Hepatocyte (in vitro differentiated cells): ENCODE results near the gene ZNF444. TPM values are rescaled to one million over a fixed set of nuclear protein-coding genes. Genes with fewer than 3 reads are reported as not detected.

Experiments
- DNase-seq: peaks from one replicate; pipeline ENCODE4 v3.0.0-alpha.2; 2016; ENCODE audit warnings: low spot score
- H2AFZ ChIP-seq: fragments of 200-600 bp; sonication (generic); 2 replicates; pipeline ENCODE4 v1.6.0; 2016; ENCODE audit warnings: antibody characterized with exemption, mild to moderate bottlenecking
- H3K27ac ChIP-seq: fragments of 200-600 bp; sonication (generic); 2 replicates; pipeline ENCODE4 v1.5.1; 2016; ENCODE audit warnings: mild to moderate bottlenecking
- H3K27me3 ChIP-seq: fragments of 200-600 bp; sonication (generic); 2 replicates; pipeline ENCODE4 v1.6.1; 2016
- H3K36me3 ChIP-seq: fragments of 200-600 bp; sonication (generic); replicated peaks from 2 replicates; pipeline ENCODE4 v1.5.1; 2016; ENCODE audit warnings: low read depth; ENCODE audit not compliant: insufficient read depth
- H3K4me1 ChIP-seq: fragments of 200-600 bp; sonication (generic); 2 replicates; pipeline ENCODE4 v1.5.1; 2016; ENCODE audit warnings: mild to moderate bottlenecking, moderate library complexity; ENCODE audit not compliant: insufficient read depth
- H3K4me2 ChIP-seq: fragments of 200-600 bp; sonication (generic); 2 replicates; pipeline ENCODE4 v1.6.0; 2016
- H3K4me3 ChIP-seq: fragments of 200-600 bp; sonication (generic); 2 replicates; pipeline ENCODE4 v1.5.1; 2016; ENCODE audit warnings: mild to moderate bottlenecking
- H3K79me2 ChIP-seq: fragments of 200-600 bp; sonication (generic); 2 replicates; pipeline ENCODE4 v1.6.0; 2017; ENCODE audit warnings: mild to moderate bottlenecking
- H3K9me2 ChIP-seq: fragments of 200-600 bp; sonication (generic); replicated peaks from 2 replicates; pipeline ENCODE4 v1.6.0; 2017; ENCODE audit warnings: mild to moderate bottlenecking; ENCODE audit not compliant: insufficient read depth
- H3K9me3 ChIP-seq: fragments of 200-600 bp; sonication (generic); 2 replicates; pipeline ENCODE4 v1.5.1; 2016; ENCODE audit warnings: low read depth, mild to moderate bottlenecking
- H4K20me1 ChIP-seq: fragments of 200-600 bp; sonication (generic); 2 replicates; pipeline ENCODE4 v1.6.0; 2016; ENCODE audit warnings: mild to moderate bottlenecking; ENCODE audit not compliant: insufficient read depth, poor library complexity, severe bottlenecking
- EZH2 ChIP-seq: fragments of 200-600 bp; sonication (generic); IDR thresholded peaks from 2 replicates; pipeline ENCODE4 v1.6.1; 2016; ENCODE audit warnings: antibody characterized with exemption, mild to moderate bottlenecking, borderline replicate concordance
- EZH2phosphoT487 ChIP-seq: fragments of 200-600 bp; sonication (generic); IDR thresholded peaks from one replicate; pipeline ENCODE4 v1.6.1; 2018; ENCODE audit warnings: antibody characterized with exemption, mild to moderate bottlenecking, low read depth, moderate library complexity; ENCODE audit not compliant: unreplicated experiment, severe bottlenecking
- WGBS: methylation state at CpG from one replicate; pipeline ENCODE4 v1.1.6; 2016; ENCODE audit warnings: low lambda C conversion rate; ENCODE audit errors: missing lambda C conversion rate; 5-methylcytosine and 5-hydroxymethylcytosine counted together
- polyA plus RNA-seq: library from polyadenylated mRNA; unstranded; fragments of >200 nt; fragmentation: Nextera tagmentation; extraction: Ambion mirVana; gene quantifications from 2 replicates; pipeline ENCODE4 v1.2.1, GENCODE V29; 2016
- total RNA-seq: library from RNA; depleted of rRNA; stranded (reverse); fragments of >200 nt; gene quantifications from 2 replicates; pipeline ENCODE4 v1.2.3, GENCODE V29; 2014
- TF ChIP-seq, protein P1 (sequence below): fragments of 200-600 bp; sonication (generic); IDR thresholded peaks from 2 replicates; pipeline ENCODE4 v1.5.1; 2016; ENCODE audit warnings: antibody characterized with exemption, mild to moderate bottlenecking; ENCODE audit not compliant: poor library complexity

ZNF444 gene
- total and polyA plus RNA-seq, 2 experiments from 2014 or later = 46.6 to 60.2 TPM

DNA sequence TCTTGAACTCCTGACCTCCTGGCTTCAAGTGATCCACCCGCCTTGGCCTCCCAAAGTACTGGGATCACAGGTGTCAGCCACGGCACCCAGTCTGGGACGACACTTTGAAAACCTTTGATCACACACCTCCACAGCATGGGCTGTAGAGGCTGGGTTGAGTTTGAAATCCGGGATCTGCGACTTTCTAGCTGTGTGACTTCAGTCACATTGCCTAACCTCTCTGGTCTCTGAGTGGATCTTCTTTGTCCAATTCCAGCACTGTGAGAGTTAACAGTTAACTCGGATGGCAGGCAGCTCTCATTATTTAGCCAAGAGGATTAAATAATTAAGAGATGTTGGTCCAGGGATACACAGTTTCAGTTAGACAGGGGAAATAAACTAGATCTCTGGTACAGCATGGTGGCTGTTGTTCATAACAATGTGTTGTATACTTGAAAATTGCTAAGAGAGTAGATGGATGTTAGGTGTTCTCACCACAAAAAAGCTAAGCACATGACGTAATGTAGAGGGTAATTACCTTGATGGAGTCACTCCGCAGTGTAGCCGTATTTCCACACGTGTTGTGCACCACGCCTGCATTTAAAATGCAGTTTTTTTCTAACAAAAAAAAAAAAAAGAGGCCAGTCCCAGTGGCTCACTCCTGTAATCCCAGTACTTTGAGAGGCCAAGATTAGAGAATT, 36.6 kb downstream of the ZNF444 start:
- Histone ChIP-seq H3K79me2 (no peaks in the 10 kb centered on the region), H3K4me1 (no peaks in the 10 kb centered on the region), H3K36me3 (no peaks in the 10 kb centered on the region), H3K4me3 (no peak overlapping the region), H3K27ac (no peak overlapping the region), H3K9me3 (no peaks in the 10 kb centered on the region), H2AFZ (no peak overlapping the region), H4K20me1 (no peaks in the 10 kb centered on the region), H3K4me2 (no peak overlapping the region), H3K27me3 (peaks cover 8% of the 10 kb centered on the region), H3K9me2 (no peaks in the 10 kb centered on the region)
- WGBS = 81% methylated on average over 11 of the region's 11 CpGs
- DNase-seq = no peak
- TF ChIP-seq EZH2phosphoT487 (no peak), EZH2 (no peak)
- TF ChIP-seq, protein P1, sequence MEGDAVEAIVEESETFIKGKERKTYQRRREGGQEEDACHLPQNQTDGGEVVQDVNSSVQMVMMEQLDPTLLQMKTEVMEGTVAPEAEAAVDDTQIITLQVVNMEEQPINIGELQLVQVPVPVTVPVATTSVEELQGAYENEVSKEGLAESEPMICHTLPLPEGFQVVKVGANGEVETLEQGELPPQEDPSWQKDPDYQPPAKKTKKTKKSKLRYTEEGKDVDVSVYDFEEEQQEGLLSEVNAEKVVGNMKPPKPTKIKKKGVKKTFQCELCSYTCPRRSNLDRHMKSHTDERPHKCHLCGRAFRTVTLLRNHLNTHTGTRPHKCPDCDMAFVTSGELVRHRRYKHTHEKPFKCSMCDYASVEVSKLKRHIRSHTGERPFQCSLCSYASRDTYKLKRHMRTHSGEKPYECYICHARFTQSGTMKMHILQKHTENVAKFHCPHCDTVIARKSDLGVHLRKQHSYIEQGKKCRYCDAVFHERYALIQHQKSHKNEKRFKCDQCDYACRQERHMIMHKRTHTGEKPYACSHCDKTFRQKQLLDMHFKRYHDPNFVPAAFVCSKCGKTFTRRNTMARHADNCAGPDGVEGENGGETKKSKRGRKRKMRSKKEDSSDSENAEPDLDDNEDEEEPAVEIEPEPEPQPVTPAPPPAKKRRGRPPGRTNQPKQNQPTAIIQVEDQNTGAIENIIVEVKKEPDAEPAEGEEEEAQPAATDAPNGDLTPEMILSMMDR = no peak

DNA sequence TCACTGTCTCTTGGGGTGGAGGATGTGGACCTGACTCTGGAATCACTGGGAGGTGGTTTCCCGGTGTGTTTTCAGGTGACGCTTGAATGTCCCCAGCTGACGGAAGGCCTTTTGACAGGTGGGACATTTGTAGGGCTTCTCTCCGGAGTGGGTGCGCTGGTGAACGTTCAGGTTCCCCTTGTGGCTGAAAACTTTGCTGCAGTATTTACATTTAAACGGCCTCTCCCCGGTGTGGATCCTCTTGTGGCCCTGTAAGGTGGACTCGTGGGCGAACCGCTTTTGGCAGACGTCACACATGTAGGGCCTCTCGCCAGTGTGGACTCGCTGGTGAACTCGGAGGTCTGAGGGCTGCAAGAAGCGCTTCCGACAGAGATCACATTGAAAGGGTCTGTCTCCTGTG, 48.7 kb downstream of the ZNF444 start:
- Histone ChIP-seq H3K27ac (no peak overlapping the region), H3K9me3 (no peaks in the 10 kb centered on the region), H3K36me3 (no peaks in the 10 kb centered on the region), H3K27me3 (no peaks in the 10 kb centered on the region), H3K79me2 (no peaks in the 10 kb centered on the region), H2AFZ (no peak overlapping the region), H4K20me1 (no peaks in the 10 kb centered on the region), H3K9me2 (no peaks in the 10 kb centered on the region), H3K4me1 (no peaks in the 10 kb centered on the region), H3K4me2 (no peak overlapping the region), H3K4me3 (no peak overlapping the region)
- WGBS = 83% methylated on average over 17 of the region's 17 CpGs
- DNase-seq = no peak
- TF ChIP-seq EZH2phosphoT487 = no peak
- TF ChIP-seq, protein P1 = no peak
- TF ChIP-seq EZH2 = no peak

DNA sequence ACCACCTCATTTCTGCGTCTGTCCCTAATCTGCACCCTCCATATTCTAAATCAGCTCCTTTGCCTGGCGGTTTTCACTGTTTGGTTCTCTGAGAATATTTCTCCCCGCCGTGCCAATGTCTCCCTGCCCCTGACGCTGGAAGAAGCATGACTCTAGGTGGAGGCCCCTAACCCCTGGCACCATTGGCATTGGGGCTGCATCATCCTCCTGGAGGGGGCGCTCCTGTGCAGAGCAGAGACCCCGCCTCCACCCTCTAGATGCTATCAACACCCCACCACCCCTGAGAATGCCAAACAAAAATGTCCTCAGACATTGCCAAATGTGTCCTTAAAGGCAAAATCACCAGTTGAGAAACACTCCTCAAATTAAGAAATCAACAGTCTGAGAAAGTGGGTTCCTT, 50.0 kb downstream of the ZNF444 start:
- H2AFZ ChIP-seq = no peak overlapping the region
- H3K9me3 ChIP-seq = no peaks in the 10 kb centered on the region
- no peak overlapping the region for H3K4me3 ChIP-seq
- DNase-seq = no peak
- no peak overlapping the region for H3K27ac ChIP-seq
- no peaks in the 10 kb centered on the region for H3K4me1 ChIP-seq
- 70% methylated on average over 7 of the region's 7 CpGs for WGBS
- H3K36me3 ChIP-seq = no peaks in the 10 kb centered on the region
- H3K79me2 ChIP-seq = no peaks in the 10 kb centered on the region
- no peaks in the 10 kb centered on the region for H3K9me2 ChIP-seq
- TF ChIP-seq EZH2 (no peak), EZH2phosphoT487 (no peak)
- TF ChIP-seq, protein P1 = no peak
- no peaks in the 10 kb centered on the region for H4K20me1 ChIP-seq
- H3K27me3 ChIP-seq = no peaks in the 10 kb centered on the region
- no peak overlapping the region for H3K4me2 ChIP-seq
